NCI-H446 treated with DMSO at 0.1 percent for 48 hours (cell line): ENCODE results near the gene EPG5.
"Not testable (repeated sequence)": the region's sequence is repeated elsewhere in the genome, so short reads cannot be mapped to it uniquely, and the experiment has no call there.

Source experiments
- DNase-seq: peaks from one replicate; lab custom pipeline; 2025; lab: John Stamatoyannopoulos, UW

The EPG5 gene

GRCh38 chr18:45967007-45967706, at the start of gene EPG5:
Gene EPG5 (minus strand): TSS chr18:45967329. CDS start chr18:45967239, 90 bp downstream.
- peak; percentile 73 for DNase-seq

GRCh38 chr18:46013484-46014189, 46.5 kb upstream of the EPG5 start:
- no peak for DNase-seq

GRCh38 chr18:46010676-46011075, 43.5 kb upstream of the EPG5 start:
- no peak for DNase-seq

- no peak for DNase-seq
Measured at GRCh38 chr18:46010050-46010449, 42.9 kb upstream of the EPG5 start.

- no peak for DNase-seq
Measured at GRCh38 chr18:46009125-46009840, 42.2 kb upstream of the EPG5 start.

- no peak for DNase-seq
Measured at GRCh38 chr18:46008531-46008930, 41.4 kb upstream of the EPG5 start.

GRCh38 chr18:46007165-46007564, 40.0 kb upstream of the EPG5 start:
- DNase-seq, result no peak

- no peak for DNase-seq
Measured at GRCh38 chr18:46002934-46003333, 35.8 kb upstream of the EPG5 start.

GRCh38 chr18:46001892-46002291, 34.8 kb upstream of the EPG5 start:
- no peak for DNase-seq

GRCh38 chr18:46001074-46001473, 33.9 kb upstream of the EPG5 start:
- no peak for DNase-seq

GRCh38 chr18:45999536-45999935, 32.4 kb upstream of the EPG5 start:
- DNase-seq, result no peak

- DNase-seq, result no peak
Measured at GRCh38 chr18:45998244-45998643, 31.1 kb upstream of the EPG5 start.

GRCh38 chr18:45997700-45998151, 30.6 kb upstream of the EPG5 start:
- DNase-seq, result no peak

GRCh38 chr18:45995461-45995860, 28.3 kb upstream of the EPG5 start:
- no peak for DNase-seq

- no peak for DNase-seq
Measured at GRCh38 chr18:45993438-45993837, 26.3 kb upstream of the EPG5 start.

- DNase-seq, result not testable (repeated sequence)
Measured at GRCh38 chr18:45992527-45992926, 25.4 kb upstream of the EPG5 start.

- no peak for DNase-seq
Measured at GRCh38 chr18:45991788-45992187, 24.7 kb upstream of the EPG5 start.

- no peak for DNase-seq
Measured at GRCh38 chr18:45984546-45985235, 17.6 kb upstream of the EPG5 start.

- DNase-seq, result no peak
Measured at GRCh38 chr18:45981821-45982220, 14.7 kb upstream of the EPG5 start.

GRCh38 chr18:45980229-45980628, 13.1 kb upstream of the EPG5 start:
- DNase-seq, result no peak

GRCh38 chr18:45978084-45978483, 11.0 kb upstream of the EPG5 start:
- no peak for DNase-seq

- no peak for DNase-seq
Measured at GRCh38 chr18:45976974-45977373, 9.8 kb upstream of the EPG5 start.
